ENCODE data around the gene GSG1L.

Gene GSG1L

DNA sequence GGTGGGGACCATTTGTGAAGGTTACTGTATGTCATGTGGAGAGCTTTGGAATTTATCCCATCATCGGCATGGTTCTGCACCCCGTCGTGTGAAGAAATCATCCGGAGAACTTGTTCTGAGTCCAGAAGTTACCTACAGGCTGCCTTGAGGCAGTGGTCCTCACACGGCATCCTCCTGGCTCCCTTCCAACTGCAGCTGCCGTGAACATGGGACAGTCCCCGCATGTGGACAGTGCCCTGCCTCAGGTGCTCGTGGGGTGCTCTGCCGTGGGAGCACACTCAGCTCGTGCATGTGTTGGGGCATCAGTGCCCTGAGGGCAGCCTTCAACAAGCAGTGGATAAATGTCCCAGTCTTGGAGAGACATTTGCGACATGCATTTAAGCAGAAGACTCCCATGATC is 324.9 kb downstream of the GSG1L start:
- Histone ChIP-seq H3K4me3 (ENCODE audit: low read length in 2 of 2) (no peak overlapping the region), H3K4me1 (ENCODE audit: control insufficient read depth in 2 of 2, insufficient read depth in 2 of 2, low read length in 2 of 2) (no peaks in the 10 kb centered on the region), H3K9me3 (ENCODE audit: control insufficient read depth in 2 of 2, low read length in 2 of 2) (no peaks in the 10 kb centered on the region), H3K36me3 (ENCODE audit: control insufficient read depth in 2 of 2, insufficient read depth in 2 of 2, low read length in 2 of 2) (peaks cover 6 to 19% of the 10 kb centered on the region in 2 donors), H3K9ac (ENCODE audit: low read depth in 1 of 2, low read length in 2 of 2) (no peak overlapping the region), H3K27ac (ENCODE audit: low read depth in 2 of 2, low read length in 2 of 2) (no peak overlapping the region), H3K27me3 (ENCODE audit: control insufficient read depth in 2 of 2, insufficient read depth in 2 of 2, low read length in 2 of 2) (no peaks in the 10 kb centered on the region)

Measured in mucosa of rectum (tissue), 2 donors.